ENCODE data around the gene RAET1L. TPM values are rescaled to one million over a fixed set of nuclear protein-coding genes. Genes with fewer than 3 reads are reported as not detected.
A peak's percentile ranks its signal among the peaks of the same experiment; 100 is the strongest.
"Not testable (repeated sequence)": the region's sequence is repeated elsewhere in the genome, so short reads cannot be mapped to it uniquely, and the experiment has no call there.

The RAET1L gene
- total RNA-seq, 1 donor from 2014 or later = not detected

DNA sequence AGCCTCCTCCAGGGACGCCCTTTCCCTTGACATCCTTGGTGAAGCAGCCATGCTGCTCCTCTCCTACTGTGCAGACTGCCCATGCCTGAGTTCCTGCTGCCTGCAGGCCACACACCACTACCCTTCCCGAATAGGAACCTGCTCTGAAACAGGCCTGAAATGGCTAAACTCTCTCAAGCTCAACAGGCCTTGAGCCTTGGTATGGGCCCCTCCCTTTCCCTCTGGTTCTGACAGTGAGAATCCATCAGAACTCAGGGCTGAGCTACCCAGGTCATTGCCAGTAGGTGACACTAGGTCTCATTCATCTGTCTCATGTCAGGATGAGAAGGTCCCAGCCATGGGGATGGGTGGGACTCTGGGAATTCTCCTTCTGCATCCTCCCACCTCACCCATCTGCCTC is 25.7 kb downstream of the RAET1L start:
- DNase-seq (ENCODE audit: low spot score) (no peak), ATAC-seq (no peak)

DNA sequence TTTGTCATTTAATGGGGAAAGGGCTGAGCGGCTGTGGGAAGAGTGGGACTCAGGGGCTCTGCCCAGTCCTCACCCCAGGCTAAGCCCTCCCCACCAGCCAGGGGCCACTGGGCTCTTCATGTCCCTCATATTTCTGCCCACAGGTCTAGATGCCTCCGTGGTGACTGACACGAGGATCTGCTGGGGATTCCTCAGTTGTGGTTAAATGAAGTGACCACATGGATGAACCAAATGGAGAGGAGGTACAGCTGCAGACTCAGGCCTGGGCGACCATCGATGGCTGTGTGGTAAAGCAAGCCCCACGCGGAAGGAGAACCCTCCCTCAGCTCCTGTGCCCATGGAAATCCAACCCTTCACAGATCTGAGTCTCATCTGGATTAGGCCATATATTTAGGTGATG is 29.4 kb downstream of the RAET1L start:
- DNase-seq (ENCODE audit: low spot score) (no peak), ATAC-seq (no peak)

DNA sequence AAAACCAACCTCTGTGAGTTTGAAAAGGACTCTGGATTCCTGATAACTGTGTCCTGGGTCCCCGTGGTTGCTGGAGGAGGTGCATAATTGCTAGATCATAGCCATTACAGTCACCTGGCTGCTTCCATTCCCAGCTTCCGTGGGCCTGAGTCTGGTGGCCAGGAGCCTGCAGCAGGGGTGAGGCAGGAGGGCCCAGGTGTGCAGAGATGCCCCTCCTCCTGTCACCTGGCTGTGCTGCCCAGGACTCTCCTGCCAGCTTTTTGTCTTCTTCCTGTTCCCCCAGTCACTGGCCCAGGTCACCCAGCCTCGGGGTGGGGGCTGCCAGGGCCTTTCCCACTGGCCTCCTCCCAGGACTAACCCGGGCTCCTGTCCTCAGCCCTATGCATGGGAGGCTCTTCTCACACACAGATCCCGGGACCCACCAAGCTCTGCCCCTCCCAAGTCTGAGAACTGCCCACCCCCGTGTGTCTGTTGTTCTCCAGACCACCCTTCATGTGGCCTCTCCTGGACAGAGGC is 30.0 kb downstream of the RAET1L start:
- no peak for ATAC-seq
- DNase-seq (ENCODE audit: low spot score) = peak; percentile 34

- peak; percentile 5 for DNase-seq (ENCODE audit: low spot score)
- ATAC-seq = no peak
Measured at GRCh38 chr6:149991838-149992237, 33.5 kb downstream of the RAET1L start.

- peak; percentile 20 for ATAC-seq
- DNase-seq (ENCODE audit: low spot score) = peak; percentile 7
Measured at GRCh38 chr6:149991472-149991795, 33.9 kb downstream of the RAET1L start.

DNA sequence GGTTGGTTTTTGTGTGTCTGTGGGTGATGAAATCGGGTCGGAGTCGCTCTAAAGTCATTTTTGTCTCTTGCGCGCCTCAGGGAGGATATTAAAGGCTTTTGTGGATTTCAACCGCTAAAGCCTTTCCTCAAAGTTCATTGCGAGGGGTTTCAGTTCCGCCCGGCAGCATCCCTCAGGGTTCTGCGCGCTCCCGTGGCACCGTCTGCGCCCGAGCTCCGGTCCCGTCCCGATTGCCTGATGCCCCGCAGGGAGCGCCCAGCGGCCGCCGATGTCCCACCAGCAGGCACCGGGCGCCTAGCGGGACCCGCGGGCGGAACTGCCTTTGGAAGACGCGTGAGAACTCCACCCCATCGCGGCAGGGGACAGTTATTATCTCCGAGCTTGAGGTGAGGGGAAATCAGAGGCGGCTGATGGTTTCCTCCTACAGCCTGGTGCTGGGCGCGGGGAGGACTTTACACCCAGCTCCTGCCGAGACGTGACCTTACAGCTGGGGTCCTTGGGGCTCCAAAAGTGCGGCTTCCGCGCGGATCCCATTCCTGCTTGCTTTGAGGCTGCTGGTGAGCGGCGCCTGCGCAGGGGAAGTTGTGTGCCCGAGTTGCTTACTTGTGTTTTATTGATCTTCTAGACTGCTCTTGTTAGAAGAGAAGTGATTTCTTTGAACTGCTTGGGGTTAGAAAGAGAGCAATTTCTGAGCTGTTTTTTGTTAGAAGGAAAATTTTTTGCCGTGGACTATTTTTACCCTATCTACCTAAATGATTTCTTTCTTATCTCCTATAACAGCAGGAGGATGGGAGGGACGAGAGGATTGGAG is 34.5 kb downstream of the RAET1L start:
- DNase-seq (ENCODE audit: low spot score) (peak; percentile 40), ATAC-seq (peak; percentile 25)

GRCh38 chr6:149990212-149990660 is 35.1 kb downstream of the RAET1L start:
- no peak for ATAC-seq
- peak; percentile 37 for DNase-seq (ENCODE audit: low spot score)

DNA sequence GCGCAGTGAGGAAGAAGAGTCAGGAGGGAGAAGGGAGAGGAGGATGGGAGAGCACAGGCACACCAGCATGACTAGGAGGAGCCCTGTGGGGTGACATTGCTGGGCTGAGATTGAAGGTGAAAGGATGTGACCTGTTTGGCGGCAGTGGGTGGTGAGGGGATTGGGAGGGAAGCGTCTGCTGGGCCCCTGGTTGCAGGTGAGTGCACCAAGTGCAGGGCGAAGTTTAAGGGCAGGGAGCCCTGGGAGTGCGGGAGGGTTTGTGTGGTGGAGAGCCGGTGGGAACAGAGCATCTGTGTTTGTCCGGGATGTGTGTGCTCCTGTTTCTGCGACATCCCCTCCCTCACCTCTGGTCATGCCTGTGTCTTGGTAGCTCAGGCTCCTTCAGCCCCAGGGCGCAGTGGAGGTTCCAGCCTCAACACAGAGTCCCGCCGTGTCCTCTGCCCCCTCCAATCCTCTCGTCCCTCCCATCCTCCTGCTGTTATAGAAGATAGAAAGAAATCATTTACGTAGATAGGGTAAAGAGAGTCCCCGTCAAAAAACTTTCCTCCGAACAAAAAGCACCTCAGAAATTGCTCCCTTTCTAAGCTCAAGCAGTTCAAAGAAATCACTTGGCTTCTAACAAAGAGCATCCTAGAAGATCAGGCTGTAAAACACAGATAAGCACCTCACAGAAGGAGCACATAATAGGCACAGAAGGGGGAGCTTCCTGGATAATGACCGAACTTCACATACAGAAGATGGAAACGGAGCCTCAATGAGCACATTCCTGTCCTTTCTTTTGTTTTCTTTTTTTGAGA is 36.6 kb downstream of the RAET1L start:
- ATAC-seq = no peak

GRCh38 chr6:149987602-149988107 is 37.7 kb downstream of the RAET1L start:
- ATAC-seq (no peak), DNase-seq (ENCODE audit: low spot score) (no peak)

More for the DNA sequence above, 36.6 kb downstream of the RAET1L start:
- peak; percentile 11 for DNase-seq (ENCODE audit: low spot score)

DNA sequence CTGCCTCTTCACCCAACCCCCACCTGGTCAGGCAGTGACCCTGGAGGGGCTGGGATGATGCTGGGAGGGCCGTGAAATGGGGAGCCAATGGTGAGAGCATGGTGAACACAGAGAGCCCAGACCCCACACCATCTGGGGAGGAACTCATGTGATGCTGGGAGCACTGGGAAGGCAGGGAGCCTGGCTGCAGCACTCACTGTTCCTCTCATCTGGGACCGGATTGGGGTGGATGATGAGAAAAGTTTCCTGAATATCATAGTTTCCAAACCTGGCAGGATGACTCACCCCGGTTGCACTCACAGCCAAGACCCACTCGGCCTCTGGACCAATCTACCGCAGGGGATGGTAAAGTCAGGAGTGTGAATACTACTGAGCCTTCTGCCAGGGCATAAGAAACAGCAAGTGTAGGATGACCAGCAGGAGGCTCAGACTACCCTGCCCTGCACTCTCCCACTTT is 39.8 kb downstream of the RAET1L start:
- DNase-seq (ENCODE audit: low spot score) (peak; percentile 35), ATAC-seq (no peak)

DNA sequence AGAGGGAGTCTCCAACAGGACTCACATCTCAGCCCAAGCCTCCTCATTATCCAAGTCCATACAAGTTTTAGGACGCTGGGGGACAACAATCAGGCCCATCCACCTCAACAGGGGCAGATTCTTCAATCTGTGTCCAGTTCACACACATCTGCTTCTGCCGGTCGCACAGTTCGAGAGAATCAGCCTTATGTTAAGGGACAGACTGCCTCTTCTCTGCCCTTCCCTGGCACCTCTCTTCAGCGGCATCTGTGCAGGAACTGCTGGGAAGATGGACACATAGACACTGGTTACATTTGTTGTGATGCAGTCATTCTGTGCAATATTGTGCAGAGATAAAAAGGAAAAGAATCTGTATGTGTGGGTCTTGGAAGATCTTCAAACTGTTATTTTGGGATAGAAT is 40.6 kb downstream of the RAET1L start:
- no peak for ATAC-seq
- peak; percentile 6 for DNase-seq (ENCODE audit: low spot score)

GRCh38 chr6:149983145-149983544 is 42.2 kb downstream of the RAET1L start:
- no peak for ATAC-seq
- DNase-seq (ENCODE audit: low spot score) = no peak

DNA sequence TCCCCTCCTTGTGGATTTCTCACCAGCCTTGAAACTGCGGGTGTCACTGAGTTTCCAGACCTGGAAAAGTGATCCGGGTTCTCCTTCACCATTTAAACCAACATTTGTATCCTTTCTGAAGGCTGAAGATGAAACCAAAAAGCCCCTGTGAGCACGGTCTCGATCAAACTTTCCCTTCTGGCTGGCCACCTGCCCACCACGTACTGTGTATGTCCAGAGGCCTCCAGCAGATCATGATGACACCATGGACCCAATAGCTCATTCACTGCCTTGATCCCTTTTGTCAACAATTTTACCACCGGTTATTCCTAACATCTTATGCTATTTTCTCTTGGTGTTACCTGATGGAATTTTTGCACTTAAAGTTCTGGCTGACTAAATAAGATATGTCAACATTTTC is 46.0 kb downstream of the RAET1L start:
- ATAC-seq (no peak), DNase-seq (ENCODE audit: low spot score) (no peak)

DNA sequence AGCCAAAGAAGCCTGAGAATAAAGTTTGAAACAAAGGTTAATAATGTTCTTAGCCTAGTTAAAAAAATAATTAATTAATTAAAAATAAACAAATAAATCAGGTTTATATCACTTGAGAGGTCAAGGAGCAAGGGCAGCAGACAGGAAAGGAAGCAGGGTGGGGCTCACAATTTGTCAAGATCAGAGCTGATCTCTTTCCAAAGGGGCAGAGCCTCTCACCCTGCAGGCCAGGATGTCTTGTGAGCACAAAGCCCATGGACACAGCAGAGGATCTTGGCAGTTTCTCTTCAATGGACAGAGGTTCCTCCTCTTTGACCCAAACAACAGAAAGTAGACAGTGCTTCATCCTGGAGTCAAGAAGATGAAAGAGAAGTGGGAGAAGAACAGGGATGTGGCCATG is 46.7 kb downstream of the RAET1L start:
- ATAC-seq (no peak), DNase-seq (ENCODE audit: low spot score) (no peak)

- DNase-seq (ENCODE audit: low spot score) (no peak), ATAC-seq (no peak)
Measured at GRCh38 chr6:149977221-149977620, 48.1 kb downstream of the RAET1L start.

DNA sequence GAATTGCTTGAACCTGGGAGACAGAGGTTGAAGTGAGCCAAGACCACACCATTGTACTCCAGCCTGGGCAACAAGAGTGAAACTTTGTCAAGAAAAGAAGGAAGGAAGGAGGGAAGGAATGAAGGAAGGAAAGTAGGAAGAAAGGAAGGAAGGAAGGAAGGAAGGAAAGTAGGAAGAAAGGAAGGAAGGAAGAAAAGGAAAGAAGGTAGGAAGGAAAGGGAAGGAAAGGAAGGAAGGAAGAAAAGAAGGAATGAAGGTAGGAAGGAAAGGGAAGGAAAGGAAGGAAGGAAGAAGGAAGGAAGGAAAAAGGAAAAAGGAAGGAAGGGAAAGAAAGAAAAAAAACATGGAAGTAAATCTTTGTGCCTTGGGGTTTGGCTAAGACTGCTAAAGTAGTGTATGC is 49.9 kb downstream of the RAET1L start:
- no peak for ATAC-seq
- DNase-seq (ENCODE audit: low spot score) = no peak

GRCh38 chr6:149974825-149975224 is 50.5 kb downstream of the RAET1L start:
- ATAC-seq (no peak), DNase-seq (ENCODE audit: low spot score) (no peak)

GRCh38 chr6:149974394-149974793 is 50.9 kb downstream of the RAET1L start:
- not testable (repeated sequence) for ATAC-seq; DNase-seq (ENCODE audit: low spot score)

- no peak for DNase-seq (ENCODE audit: low spot score)
- no peak for ATAC-seq
Measured at GRCh38 chr6:149969635-149970034, 55.7 kb downstream of the RAET1L start.

DNA sequence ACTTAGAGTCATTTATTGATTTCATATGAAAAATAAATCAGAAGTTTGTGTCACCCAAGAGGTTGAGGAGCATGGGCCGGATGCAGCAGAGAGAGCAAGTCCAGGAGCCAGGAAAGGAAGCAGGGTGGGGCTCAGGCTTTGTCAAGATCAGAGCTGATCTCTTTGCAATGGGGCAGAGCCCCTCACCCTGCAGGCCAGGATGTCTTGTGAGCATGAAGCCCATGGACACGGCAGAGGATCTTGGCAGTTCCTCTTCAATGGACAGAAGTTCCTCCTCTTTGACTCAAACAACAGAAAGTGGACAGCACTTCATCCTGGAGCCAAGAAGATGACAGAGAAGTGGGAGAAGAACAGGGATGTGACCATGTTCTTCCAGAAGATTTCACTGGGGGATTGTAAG is 56.4 kb downstream of the RAET1L start:
- ATAC-seq; DNase-seq (ENCODE audit: low spot score): not testable (repeated sequence)

Data from left lobe of liver (tissue), 2 donors.